Mammary epithelial cell (primary cell): Measurements from ENCODE around the gene UBL3.

ENCODE experiments used
- CTCF ChIP-seq, 2 donors: IDR thresholded peaks in 1 of 2; conservative IDR thresholded peaks in 1 of 2; 2 replicates each; pipeline ENCODE4 v1.5.1; 2011 to 2012; ENCODE audit warnings: inconsistent platforms in 2 of 2, low read length in 2 of 2, mild to moderate bottlenecking in 2 of 2, control low read depth in 1 of 2, low read depth in 1 of 2; ENCODE audit not compliant: insufficient read depth in 1 of 2; ENCODE audit errors: extremely low read depth in 1 of 2
- EZH2 ChIP-seq: IDR thresholded peaks from 2 replicates; pipeline ENCODE4 v1.6.1; 2012; ENCODE audit warnings: low read length, inconsistent platforms, borderline replicate concordance

GRCh38 chr13:29887030-29887557 is 36.7 kb upstream of the UBL3 start:
- no peak for TF ChIP-seq CTCF (conservative IDR thresholded peaks at IDR 0.05 in 1 of 2, IDR thresholded peaks at IDR 0.05 in 1 of 2; ENCODE audit: extremely low read depth in 1 of 2, insufficient read depth in 1 of 2, low read depth in 1 of 2, low read length in 2 of 2)
- TF ChIP-seq EZH2, result no peak
